NCI-H524 (cell line): ENCODE measurements around the gene UXS1.
A peak's percentile ranks its signal among the peaks of the same experiment; 100 is the strongest.

ENCODE experiments used
- DNase-seq, 2 experiments: peaks; one replicate each; lab custom pipeline; 2025; lab: John Stamatoyannopoulos, UW

The UXS1 gene

DNA sequence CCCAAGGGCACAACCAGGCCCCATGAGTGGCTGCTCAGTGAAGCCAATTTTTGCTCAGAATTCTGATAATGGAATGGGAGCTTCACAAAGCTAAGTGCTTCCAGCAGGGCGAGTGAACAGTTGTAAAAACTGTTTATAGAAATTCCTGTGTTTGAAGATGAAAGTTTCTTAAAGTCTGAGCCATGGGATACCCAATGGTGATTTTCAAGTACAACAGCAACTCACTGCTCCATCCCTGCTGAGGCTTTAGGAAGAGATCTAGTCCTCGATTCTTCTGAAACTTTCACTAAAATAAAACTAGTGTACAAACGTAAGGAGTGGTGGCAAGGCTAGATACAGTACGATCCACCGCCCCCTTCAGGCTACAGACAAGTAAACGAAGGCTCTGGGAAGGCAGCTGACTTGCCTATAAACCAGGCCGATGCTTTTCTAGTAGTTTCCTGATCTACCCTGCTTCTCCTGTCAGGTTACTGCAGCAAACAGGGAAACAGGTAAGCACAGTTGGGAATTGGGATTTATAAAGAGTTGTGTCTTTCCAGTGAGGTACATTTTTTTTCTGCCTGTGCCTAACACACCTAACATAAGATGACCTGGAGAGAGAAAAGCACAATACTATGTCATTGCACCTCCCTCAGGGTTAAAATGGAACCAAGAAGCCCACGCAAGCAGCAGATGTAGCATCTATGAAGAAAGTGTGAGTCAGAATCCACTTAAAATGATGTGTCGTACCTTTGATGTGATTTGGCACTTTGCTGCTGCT lies 108.7 kb downstream of the UXS1 start:
- peak in 1 of 2 experiments; percentile 12 for DNase-seq

DNA sequence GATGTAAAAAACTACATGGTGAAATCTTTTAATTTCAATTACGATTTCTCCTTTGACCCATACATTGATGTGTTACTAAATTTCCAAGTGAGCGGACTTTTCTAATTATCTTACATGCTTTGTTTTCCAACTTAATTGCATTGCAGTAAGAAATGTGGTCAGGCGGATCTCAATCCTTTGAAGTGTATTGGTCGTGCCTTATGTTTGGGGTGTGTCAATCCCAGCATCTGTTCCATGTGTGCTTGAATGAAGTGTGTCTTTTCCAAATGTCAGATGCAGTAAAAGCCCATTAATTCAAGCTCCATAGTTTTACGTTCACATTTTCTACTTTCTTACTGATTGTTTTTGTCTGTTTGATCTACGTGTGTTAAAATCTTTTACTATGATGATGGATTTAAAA lies 113.1 kb downstream of the UXS1 start:
- DNase-seq = peak; percentile 49 to 78

DNA sequence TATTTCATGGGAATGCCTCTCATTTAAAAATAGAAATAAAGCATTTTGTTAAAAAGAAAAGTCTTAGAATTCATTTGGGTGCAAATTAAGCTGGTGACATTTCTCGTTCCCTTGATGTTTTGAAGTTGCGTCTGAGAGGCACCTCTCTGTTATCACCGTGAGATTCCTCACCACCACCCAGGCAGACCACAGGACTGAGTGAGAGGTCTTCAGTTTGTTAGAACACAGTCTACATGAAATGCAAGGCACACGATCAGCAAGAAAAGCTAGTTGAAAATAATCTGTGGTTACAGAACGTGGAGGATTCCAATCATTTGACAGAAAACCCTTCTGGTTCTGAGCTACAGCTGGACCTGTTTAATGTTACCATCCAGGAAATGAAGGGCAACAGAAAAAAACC lies 116.0 kb downstream of the UXS1 start:
- no peak for DNase-seq

DNA sequence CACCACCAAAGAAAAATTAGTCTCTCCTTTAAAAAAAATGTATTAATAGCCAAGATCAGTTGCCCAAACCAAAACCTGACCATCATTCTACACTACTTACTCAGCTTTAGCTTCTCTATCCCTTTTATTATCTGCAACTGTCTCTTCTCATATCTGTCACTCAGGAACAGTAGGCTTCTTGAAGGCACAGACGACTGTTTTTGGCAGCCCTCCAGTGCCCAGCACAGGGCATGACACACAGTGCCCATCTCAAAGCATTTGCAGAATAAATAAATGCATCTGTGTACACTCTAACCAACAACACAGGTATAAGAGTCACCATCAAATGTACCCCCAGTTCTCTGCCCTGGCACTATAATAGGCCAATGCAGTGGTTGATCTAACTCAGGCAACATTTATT lies 117.2 kb downstream of the UXS1 start:
- DNase-seq = no peak

DNA sequence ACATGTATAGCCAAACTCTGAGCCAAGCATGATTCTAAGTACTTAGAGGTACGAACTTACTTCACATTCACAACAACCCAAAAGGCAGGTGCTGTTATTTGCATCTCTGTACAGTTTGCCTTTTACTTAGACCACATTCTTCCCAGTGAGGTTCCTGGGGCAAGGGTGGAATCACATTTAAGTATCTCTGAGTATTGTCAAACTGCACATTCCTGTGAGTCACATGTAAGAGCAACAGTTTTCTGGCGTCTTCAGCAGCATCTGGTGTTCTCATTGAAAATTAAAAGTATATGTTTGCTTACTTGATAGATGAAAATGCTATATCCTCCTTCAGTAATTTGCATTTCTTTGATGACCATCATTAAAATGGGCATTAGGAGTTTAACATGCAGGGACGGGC lies 119.1 kb downstream of the UXS1 start:
- DNase-seq = no peak

DNA sequence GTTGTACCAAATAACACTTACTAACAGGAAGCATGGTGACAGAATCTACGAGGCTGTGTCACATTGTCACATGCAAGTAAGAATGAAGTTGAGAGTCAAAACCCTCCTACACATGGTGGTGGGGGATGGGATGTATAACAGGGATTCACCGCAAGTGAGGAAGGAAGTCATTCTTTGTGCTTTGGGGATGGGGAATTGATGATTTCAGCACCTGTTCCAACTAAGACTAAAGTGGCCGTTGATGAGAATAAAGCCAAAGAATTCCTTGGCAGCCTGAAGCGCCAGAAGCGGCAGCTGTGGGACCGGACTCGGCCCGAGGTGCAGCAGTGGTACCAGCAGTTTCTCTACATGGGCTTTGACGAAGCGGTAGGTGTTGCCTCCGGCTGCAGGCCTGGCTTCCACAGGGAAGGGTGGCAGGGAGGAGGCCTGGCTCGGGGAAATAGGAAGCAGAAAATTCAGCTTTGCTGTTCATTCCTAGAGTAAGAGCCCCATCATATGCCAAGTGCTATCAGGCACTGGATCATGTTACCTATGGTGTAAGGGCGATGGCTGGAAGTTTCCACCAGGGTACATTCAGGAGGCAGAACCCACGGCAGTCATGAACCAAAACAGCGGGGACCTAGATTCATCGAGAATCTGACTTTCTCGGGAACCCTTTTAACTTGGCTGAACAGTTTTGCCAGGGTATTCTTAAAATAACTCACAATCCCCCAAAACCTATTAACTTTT lies 120.3 kb downstream of the UXS1 start:
- DNase-seq = no peak

DNA sequence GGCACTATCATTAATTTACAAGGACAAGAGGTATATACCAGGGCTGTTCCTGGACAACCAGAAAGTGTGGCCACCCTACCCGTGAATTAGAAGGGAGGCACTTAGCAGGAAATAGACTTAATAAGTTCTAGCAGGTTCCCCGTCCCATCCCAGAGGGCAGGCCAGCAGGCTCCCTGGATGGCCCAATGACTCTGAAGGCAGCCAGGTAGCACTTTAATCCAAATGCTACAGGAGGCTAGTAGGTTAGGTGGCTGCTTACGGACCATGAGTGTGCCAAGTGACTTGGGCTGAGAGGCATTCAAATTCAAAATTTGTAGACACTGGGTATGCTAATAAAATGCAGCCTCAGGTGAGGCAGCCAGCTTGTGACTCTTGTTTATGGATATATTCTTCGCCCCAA lies 123.9 kb downstream of the UXS1 start:
- no peak for DNase-seq

DNA sequence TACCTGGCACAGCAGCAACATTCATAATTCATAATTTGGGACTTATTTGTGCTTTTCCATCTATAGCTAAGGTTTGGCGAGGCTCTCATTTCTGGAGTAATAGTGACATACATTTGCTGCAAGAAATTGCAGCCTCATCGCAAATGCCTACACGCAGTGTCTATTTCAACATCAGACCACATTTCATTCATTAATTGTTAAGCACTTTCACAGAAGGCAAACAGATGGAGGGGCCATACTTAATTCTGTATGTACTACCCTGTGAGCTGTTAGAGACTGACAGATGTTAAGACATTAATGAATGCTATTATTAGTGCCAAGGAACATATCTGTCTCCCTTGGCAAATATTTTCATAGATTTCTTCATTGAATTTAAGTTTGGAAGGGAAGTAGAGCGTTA lies 125.7 kb downstream of the UXS1 start:
- DNase-seq = peak; percentile 82 to 96

DNA sequence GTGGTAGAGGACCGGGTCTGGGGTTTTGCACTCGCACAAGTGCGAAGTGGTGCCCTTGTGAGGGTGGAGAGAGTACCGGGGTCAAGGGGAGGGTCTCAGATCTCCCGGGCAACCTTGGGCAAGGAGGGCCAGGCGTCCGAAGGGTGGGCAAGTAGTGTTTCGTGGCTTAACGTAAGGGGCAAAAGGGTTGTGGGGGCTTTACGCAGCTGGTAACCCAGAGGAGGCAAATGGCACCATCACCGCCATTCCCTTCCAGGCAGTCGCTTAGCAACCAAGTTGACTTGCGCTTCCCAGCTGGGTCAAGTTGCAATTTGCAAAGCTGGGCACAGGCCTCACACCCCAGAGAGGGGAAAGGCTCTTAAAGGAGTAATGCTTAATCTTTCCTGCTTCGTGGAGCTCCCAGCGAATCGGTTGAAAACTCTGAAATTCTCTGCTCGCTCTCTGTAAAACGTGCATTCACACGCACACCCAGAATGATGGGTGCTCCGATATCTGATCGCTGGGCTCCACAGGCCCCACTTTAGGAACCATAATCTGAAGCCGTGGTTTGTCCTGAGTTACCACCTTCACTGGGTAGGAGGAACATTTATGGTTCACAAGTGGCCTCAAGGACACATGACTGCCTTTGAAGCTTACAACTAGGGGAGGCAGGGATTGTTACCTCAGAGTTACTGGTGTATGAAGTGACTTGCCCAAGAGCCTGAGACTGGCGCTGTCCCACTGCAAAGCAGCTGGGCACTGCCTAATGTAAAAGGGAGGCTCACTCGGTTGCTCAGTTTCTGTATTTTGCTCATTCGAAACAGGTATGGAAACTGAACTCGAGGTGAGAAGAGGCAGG lies 127.9 kb downstream of the UXS1 start:
- peak; percentile 56 to 74 for DNase-seq

DNA sequence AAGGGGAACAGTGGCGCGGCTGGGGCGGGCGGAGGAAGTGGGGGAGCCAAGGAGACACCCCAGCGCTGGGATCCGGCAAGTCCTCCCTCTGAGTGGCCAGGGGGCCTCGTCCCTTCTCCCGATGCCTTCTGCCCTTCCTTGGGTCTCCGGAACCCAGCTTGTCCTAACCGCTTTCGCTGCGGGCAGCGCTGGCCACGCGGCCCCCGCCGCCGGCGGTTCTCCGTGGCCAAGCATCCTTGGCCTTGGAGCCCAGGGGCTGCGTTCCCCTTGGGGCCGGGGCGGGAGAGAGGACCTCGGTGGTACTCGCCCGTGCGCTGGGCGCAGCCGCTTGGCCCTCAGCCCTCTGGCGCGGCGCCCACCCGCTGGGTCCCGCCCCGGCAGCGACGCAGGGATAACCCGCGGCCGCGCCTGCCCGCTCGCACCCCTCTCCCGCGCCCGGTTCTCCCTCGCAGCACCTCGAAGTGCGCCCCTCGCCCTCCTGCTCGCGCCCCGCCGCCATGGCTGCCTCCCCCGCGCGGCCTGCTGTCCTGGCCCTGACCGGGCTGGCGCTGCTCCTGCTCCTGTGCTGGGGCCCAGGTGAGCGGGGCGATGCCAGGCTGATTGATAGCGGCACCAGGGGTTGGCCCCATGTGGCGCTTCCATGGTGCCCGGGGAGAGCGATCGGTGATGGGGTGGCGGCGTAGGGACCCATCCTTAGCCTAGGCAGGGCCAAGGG lies 128.7 kb downstream of the UXS1 start:
- no peak for DNase-seq

DNA sequence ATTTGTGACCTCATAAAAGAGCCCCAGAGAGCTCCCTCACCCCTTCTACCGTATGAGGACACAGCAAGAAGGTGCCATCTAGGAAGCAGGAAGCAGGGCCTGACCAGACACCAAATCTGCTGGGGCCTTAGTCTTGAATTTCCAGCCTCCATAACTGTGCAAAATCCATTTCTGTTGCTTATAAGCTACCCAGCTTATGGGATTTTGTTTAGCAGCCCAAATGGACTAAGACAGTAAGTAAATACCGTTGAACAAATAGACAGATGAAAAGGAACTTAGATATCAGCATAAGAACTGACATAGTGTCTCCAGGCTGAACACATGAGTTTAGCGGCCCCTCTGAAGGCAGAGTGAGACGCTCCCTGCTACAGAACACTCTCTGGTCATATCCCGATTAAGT lies 130.9 kb downstream of the UXS1 start:
- DNase-seq = no peak

DNA sequence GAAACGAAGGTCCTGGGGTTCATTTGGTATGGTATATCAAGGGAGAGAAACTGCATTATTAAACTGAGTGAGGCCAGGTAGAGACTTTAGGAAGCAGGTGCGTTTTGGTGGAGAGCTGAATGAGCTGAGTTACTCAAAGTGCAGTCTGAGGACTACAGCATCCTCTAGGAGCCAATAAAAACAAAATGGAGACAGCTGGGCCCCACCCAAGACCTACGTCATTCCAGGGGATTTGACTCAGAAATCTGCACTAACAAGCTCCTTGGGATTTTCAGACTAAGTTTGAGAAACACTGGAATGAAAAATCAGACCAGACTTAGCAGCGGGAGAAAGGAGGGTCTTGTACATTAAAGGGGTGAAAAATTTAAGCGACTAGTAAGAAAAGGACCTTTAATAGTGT lies 131.5 kb downstream of the UXS1 start:
- no peak for DNase-seq

DNA sequence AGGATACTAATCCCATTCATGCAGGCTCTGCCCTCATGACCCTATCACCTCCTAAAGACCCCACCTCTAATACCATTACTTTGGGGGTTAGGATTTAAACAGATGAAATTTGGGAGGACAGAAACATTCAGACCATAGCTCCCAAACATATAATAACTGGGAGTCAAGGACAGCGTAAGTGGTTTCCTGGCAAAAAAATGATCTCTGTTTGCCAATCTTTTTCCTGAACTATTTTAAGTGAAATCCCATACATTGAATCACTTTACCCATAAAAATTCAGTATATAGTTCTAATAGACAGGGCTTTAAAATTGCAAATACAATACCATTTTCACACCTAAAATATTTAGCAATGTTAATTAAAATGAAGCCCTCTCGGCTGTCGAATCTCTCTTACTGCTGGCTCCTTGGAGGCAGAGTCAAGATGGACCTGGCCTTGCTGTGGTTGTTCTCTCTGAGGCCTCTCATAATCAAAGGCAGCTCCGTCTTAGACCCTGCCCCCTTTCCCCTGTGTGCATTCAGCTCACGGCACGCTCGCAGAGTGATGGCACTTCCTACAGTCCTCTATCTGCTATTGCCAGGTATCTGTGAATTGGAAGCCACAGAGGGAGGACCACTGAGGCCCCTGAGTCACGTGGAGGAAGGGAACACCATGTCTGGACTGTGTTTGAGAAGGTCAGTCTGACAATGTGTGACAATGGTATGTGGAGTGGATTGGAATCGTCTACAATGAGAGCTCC lies 132.3 kb downstream of the UXS1 start:
- DNase-seq = no peak

DNA sequence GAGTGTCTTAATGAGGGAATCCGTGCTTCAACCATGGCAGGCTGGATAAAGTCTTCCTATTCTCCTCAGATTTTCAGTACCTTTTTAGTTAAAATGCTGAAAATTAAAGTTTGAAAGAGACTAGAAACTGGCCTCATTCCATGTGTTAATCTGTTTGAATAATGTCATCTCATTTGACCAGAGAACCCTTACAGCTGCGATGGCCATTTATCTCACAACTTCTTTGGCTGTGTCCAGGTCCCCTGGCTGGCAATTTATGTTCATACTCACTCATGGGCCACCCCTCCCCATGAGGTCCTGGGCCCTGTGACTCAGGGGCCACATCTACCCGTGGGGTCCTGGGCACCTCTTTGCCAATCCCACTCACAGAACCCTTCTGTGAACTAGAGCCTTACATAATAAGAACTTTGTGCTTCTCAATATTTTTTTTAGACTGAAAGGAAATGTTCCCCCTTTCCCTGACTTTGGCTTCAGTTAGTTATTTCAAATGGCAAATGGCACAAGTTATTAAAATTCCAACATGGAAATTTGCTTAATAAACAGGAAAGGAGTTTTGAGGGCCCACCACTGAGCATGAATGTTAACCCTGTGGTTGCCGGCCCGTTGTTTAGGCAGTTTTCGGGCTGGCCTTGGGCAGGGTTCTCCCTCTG lies 134.6 kb downstream of the UXS1 start:
- DNase-seq = no peak

DNA sequence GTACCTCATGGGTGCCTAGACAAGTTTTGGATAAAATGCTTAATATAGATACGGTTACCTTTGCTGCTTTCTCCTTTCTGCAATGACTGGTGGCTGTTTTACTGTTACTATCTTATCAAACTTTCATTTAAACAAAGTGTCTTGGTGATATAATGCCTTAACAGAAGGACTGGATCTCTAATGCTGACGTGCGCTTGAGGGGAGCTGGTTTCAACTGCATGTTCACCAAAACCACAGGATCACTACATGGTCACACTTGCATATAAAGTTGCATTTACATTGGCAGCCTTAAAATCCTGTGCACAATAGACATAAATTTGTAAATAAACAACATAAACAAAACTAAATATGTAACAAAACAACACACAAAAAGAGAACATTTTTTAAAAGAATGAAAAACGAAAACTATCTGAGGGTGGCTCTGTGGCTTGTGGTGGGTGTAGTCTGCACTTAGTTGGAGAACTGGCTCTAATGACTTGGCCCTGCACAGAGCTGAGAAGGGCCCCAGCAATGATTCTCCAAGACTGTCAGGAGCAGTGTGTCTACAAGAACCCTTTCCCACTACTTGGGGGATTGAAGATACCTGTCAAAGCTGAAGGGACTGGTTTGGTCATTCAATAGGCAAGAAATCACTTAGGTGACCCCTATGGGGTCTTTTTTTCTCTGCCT lies 135.5 kb downstream of the UXS1 start:
- DNase-seq = no peak

DNA sequence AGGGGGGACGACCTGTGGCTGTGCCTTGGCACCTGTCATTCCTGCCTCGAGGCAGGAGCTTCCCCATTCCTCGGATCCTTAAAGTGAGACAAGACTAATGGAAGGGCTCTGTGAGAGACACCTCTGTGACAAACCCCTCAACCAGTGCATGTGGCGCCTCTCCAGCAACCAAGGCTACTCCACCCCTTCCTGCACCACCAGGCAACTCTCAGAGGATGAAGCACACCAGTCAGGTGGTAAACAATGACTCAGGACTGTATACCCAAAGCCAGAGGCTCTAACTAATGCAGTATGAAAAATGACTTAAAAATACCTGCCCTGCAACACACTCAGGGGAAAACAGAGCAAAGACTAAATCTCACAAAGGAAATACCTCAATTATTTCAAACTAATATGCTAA lies 136.9 kb downstream of the UXS1 start:
- no peak for DNase-seq

DNA sequence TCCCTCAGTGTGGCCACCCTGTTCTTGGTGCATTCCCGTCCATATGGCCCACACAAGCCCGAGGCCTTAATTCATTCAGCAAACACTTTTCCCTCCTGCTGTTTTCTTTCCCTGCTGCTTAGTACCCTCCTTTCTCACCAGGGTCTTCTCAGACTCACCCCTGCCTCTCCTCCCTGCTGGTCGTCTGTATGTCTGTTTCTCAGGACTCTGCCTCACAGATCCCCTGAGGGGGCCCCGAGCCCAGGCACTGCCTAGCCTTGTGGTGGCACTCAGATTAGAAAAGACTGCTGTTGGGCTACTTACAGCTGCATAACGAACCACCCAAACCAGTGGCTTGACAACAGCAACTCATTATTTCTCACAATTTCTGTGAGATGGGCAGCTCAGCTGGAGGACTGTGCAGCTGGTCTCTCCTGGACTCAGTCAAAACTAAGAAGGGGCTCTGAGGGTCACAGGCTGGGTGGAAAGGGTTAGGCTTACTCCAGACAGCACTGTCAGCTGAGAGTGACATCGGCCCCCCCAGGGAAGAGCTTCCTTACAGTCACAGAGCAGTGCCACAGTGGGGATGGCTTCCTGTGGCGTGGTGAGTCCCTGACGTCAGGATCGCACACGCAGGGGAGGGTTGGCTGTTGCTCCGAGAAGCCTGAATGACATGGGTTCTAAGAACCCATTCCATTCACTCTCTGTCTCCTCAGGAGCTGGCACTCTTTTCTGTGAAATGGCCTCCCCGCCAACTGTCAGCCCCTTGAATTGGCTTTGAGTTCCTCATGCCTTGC lies 139.0 kb downstream of the UXS1 start:
- no peak for DNase-seq

DNA sequence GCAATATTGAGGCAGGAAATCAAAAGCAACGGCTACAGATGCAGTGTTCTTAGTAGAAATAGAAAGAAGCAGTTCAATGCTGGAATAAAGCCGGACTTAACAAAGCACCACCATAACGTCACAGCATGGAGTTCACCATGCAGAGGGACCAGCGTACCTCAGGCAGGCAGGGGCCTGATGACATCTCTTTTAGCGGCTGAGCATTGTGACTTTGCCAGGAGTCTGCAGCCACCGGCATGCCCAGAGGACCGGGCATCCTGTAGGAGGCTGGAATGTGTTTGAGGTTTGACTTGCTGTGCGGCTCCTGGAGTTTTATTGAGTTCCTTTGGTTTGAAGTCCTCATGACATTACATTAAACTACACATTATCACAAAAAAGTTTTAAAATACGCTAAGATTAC lies 139.8 kb downstream of the UXS1 start:
- DNase-seq = no peak

DNA sequence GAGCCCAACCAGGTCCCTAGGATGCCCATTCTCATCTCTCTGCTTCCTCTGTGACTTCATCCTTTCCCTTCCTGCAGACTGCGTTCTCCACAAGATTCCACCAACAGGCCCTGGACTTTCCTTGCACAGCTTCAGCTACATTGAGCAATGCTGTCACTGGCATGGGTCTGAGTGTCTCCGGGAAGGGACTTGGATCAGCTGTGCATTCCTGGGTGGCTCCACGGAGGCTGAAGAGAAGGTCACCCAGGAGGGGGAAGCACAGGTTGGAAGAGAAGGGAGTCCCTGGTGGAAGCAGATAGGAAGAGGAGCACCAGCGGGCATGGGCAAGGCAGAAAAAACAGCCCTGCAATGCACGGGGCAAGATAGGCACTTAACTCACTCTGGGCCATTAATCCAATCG lies 140.5 kb downstream of the UXS1 start:
- DNase-seq = no peak

DNA sequence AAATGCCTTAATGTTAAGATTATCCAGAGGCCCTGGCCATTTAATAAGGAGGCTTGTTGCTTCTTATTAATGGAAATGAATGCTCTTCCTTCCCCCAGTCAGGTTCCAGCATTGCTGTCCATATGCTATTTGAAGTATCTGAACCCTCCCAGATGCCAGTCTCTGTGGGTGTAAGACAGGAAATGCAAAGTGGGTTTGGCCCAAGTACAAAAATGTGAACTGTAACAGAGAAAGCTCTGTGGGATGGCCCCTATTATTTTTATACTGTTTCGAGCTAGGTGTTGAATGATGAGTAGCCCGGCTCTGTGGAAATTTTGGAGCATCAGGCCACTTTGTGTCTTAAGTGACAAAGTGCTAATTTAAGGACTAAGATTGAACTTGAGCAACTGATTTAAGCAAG lies 141.0 kb downstream of the UXS1 start:
- no peak for DNase-seq
